Hematopoietic multipotent progenitor cell (in vitro differentiated cells): Measurements from ENCODE around the gene CYP4F11. TPM values are rescaled to one million over a fixed set of nuclear protein-coding genes. Genes with fewer than 3 reads are reported as not detected.
"Not testable (repeated sequence)": the region's sequence is repeated elsewhere in the genome, so short reads cannot be mapped to it uniquely, and the experiment has no call there.

ENCODE experiments used
- DNase-seq, 3 donors: peaks; one replicate each; pipeline ENCODE4 v3.0.0-alpha.2; 2011 to 2015; ENCODE audit warnings: low read depth in 2 of 3, low spot score in 2 of 3
- small RNA-seq: library from RNA; depleted of rRNA; stranded (forward); fragments of <200 nt; gene quantifications from one replicate; pipeline ENCODE3, GENCODE V24; 2012
- total RNA-seq: library from RNA; depleted of rRNA; stranded (reverse); fragments of >200 nt; gene quantifications from one replicate; pipeline ENCODE4 v1.2.3, GENCODE V29; 2012

Gene CYP4F11
- total RNA-seq, 1 donor, result 0.27 TPM

- DNase-seq, result no peak
Observed at GRCh38 chr19:15885919-15886318, 48.4 kb downstream of the CYP4F11 start.

- DNase-seq, result no peak
Observed at GRCh38 chr19:15885167-15885566, 49.2 kb downstream of the CYP4F11 start.

- DNase-seq, result peak in 1 of 3 donors; percentile 43
Observed at GRCh38 chr19:15883329-15883728, 51.0 kb downstream of the CYP4F11 start.

GRCh38 chr19:15874821-15875474 is 59.4 kb downstream of the CYP4F11 start:
- peak in 2 of 3 donors; percentile 57 to 77 for DNase-seq

- not testable (repeated sequence) for DNase-seq
Observed at GRCh38 chr19:15873771-15874170, 60.6 kb downstream of the CYP4F11 start.

- DNase-seq, result peak in 2 of 3 donors; percentile 36 to 46
Observed at GRCh38 chr19:15871570-15871969, 62.8 kb downstream of the CYP4F11 start.

GRCh38 chr19:15869873-15870272 is 64.5 kb downstream of the CYP4F11 start:
- DNase-seq, result no peak

- DNase-seq, result peak in 2 of 3 donors; percentile 81 to 86
Observed at GRCh38 chr19:15869109-15869555, 65.2 kb downstream of the CYP4F11 start.

- peak in 1 of 3 donors; percentile 53 for DNase-seq
Observed at GRCh38 chr19:15866636-15867035, 67.7 kb downstream of the CYP4F11 start.

GRCh38 chr19:15864824-15865223 is 69.5 kb downstream of the CYP4F11 start:
- no peak for DNase-seq

- no peak for DNase-seq
Observed at GRCh38 chr19:15863272-15863671, 71.1 kb downstream of the CYP4F11 start.

GRCh38 chr19:15862444-15862843 is 71.9 kb downstream of the CYP4F11 start:
- no peak for DNase-seq

Small RNA genes within 50 kb of the gene (small RNA-seq; reads per million reads assigned to genes)
- not detected for gene CYP4F36P

Other genes with a start within 250 kb of the CYP4F11 start
- not detected for gene OR10H2, start 206.5 kb downstream of the CYP4F11 start, total RNA-seq
- gene OR10H3, start 196.5 kb downstream of the CYP4F11 start, total RNA-seq, result not detected
- not detected for gene OR10H5, start 146.9 kb downstream of the CYP4F11 start, total RNA-seq
- gene OR10H1, start 118.9 kb downstream of the CYP4F11 start, total RNA-seq, result under 0.01 TPM
- 1.3 TPM for gene CYP4F2, start 36.5 kb downstream of the CYP4F11 start, total RNA-seq
- not detected for gene OR10H4, start 14.5 kb upstream of the CYP4F11 start, total RNA-seq
- gene TPM4, start 142.0 kb upstream of the CYP4F11 start, total RNA-seq, result 163 TPM
- 130 TPM for gene RAB8A, start 177.4 kb upstream of the CYP4F11 start, total RNA-seq
- gene HSH2D, start 209.2 kb upstream of the CYP4F11 start, total RNA-seq, result 160 TPM
- 0.27 TPM for gene CIB3, start 239.0 kb upstream of the CYP4F11 start, total RNA-seq